K562 (cell line): Measurements from ENCODE around the gene ABHD3. TPM values are rescaled to one million over a fixed set of nuclear protein-coding genes. Genes with fewer than 3 reads are reported as not detected.

ENCODE experiments used
- ATAC-seq: fragments of 200-7000 bp; cut with Tn5 transposase; 3 replicates; pipeline ENCODE4 v1.9.1; 2020; ENCODE audit warnings: moderate library complexity
- BruUV-seq: library from RNA; stranded (reverse); fragments of 400-500 nt; replicated peaks from 2 replicates; lab custom pipeline; 2021; lab: Mats Ljungman, UMichigan
- CTCF ChIA-PET: fragments of 300-600 bp; formaldehyde crosslinking; extraction: SDS; loops from one replicate; lab custom pipeline; 2021; ENCODE audit warnings: low intra/inter-chr PET ratio; lab: Yijun Ruan, JAX
- POLR2A ChIA-PET: fragments of 300-600, 350-650 bp; sonication (Branson Sonifier 250); formaldehyde crosslinking; extraction: SDS; loops from one replicate; lab custom pipeline; 2021; ENCODE audit warnings: antibody characterized with exemption, inconsistent platforms; lab: Yijun Ruan, JAX
- DNase-seq, 4 experiments: peaks; one replicate each; pipeline versions ENCODE4 v3.0.0 to v3.0.0-alpha.2; 2011 to 2018; ENCODE audit warnings: low spot score in 3 of 4, mixed read lengths in 3 of 4; ENCODE audit errors: extremely low read depth in 1 of 4
- FAIRE-seq: peaks from 2 replicates; lab custom pipeline; 2011; peaks lifted over from hg19 to GRCh38; lab: Jason Lieb, UNC
- H2AFZ ChIP-seq: 2 replicates; pipeline ENCODE4 v1.6.0; 2011; ENCODE audit warnings: low read depth, low read length, control low read depth, inconsistent platforms
- H3K27ac ChIP-seq: fragments of 200-600 bp; 3 replicates; pipeline ENCODE4 v1.8.0; 2011; ENCODE audit warnings: low read depth, mild to moderate bottlenecking, control low read depth, inconsistent platforms, low read length, moderate library complexity, mixed read lengths; ENCODE audit errors: extremely low read depth
- H3K27me3 ChIP-seq, 2 experiments: fragments of 300-600 bp in 1 of 2; 2 replicates in 1 of 2; 3 replicates in 1 of 2; pipeline versions ENCODE4 v1.6.0 to v1.8.0; 2011; ENCODE audit warnings: inconsistent platforms in 2 of 2, low read length in 2 of 2, mild to moderate bottlenecking in 1 of 2, mixed read lengths in 1 of 2, moderate library complexity in 1 of 2; ENCODE audit not compliant: control insufficient read depth in 2 of 2, insufficient read depth in 2 of 2
- H3K36me3 ChIP-seq: fragments of 300-600 bp; 3 replicates; pipeline ENCODE4 v1.8.0; 2011; ENCODE audit warnings: mild to moderate bottlenecking, low read length, inconsistent platforms; ENCODE audit not compliant: control insufficient read depth, insufficient read depth
- H3K4me1 ChIP-seq, 2 experiments: fragments of 200-600 bp in 1 of 2; replicated peaks in 1 of 2; 2 replicates in 1 of 2; 3 replicates in 1 of 2; pipeline versions ENCODE4 v1.5.1 to v1.8.0; 2011; ENCODE audit warnings: inconsistent platforms in 2 of 2, low read length in 2 of 2, mild to moderate bottlenecking in 1 of 2, mixed read lengths in 1 of 2, moderate library complexity in 1 of 2; ENCODE audit not compliant: control insufficient read depth in 2 of 2, insufficient read depth in 2 of 2
- H3K4me2 ChIP-seq: 2 replicates; pipeline ENCODE4 v1.6.1; 2011; ENCODE audit warnings: low read length, control low read depth, inconsistent platforms, mixed read lengths; ENCODE audit not compliant: insufficient read depth
- H3K4me3 ChIP-seq: fragments of 200-600 bp; sonication (generic), shearing (Covaris generic); 2 replicates; pipeline ENCODE4 v1.5.1; 2016; ENCODE audit warnings: control low read depth, inconsistent platforms
- H3K79me2 ChIP-seq: fragments of 200-600 bp; 3 replicates; pipeline ENCODE4 v1.8.0; 2011; ENCODE audit warnings: low read length, inconsistent platforms; ENCODE audit not compliant: control insufficient read depth, insufficient read depth
- H3K9ac ChIP-seq, 2 experiments: 2 replicates each; pipeline versions ENCODE4 v1.6.0 to v1.6.1; 2011; ENCODE audit warnings: low read depth in 2 of 2, low read length in 2 of 2, control low read depth in 1 of 2, inconsistent platforms in 1 of 2, mild to moderate bottlenecking in 1 of 2, mixed read lengths in 1 of 2; ENCODE audit not compliant: insufficient read depth in 1 of 2
- H3K9me1 ChIP-seq: one replicate; pipeline ENCODE4 v1.6.0; 2011; ENCODE audit warnings: inconsistent platforms, mild to moderate bottlenecking, low read length, moderate library complexity; ENCODE audit not compliant: control insufficient read depth, insufficient read depth
- H3K9me3 ChIP-seq: replicated peaks from 2 replicates; pipeline ENCODE4 v1.5.1; 2011; ENCODE audit warnings: low read depth, low read length, inconsistent platforms; ENCODE audit not compliant: control insufficient read depth, insufficient read depth
- H4K20me1 ChIP-seq: replicated peaks from 2 replicates; pipeline ENCODE4 v1.6.1; 2011; ENCODE audit warnings: low read length, inconsistent platforms, mixed read lengths; ENCODE audit not compliant: control insufficient read depth, insufficient read depth
- FOXA3 ChIP-seq, 2 experiments: fragments of 450-650 bp in 1 of 2; sonication (generic) in 1 of 2; formaldehyde crosslinking; IDR thresholded peaks in 1 of 2; conservative IDR thresholded peaks in 1 of 2; 2 replicates each; pipeline versions ENCODE4 v1.4.0 to v1.8.0; 2020 to 2022; ENCODE audit warnings: mild to moderate bottlenecking in 2 of 2, missing genetic modification reagents in 1 of 2
- GTF2F1 ChIP-seq: IDR thresholded peaks from 2 replicates; pipeline ENCODE4 v1.6.1; 2011; ENCODE audit warnings: low read depth, low read length, improper control_type of control experiment
- HMGN3 ChIP-seq: IDR thresholded peaks from 2 replicates; pipeline ENCODE4 v1.6.1; 2011; ENCODE audit warnings: borderline replicate concordance, low read depth, mild to moderate bottlenecking, mixed read lengths, low read length; ENCODE audit not compliant: insufficient read length; ENCODE audit errors: extremely low read depth
- JUNB ChIP-seq: fragments of 450-650 bp; formaldehyde crosslinking; conservative IDR thresholded peaks from 2 replicates; pipeline ENCODE4 v1.4.0; 2020; ENCODE audit warnings: mild to moderate bottlenecking
- L3MBTL2 ChIP-seq: fragments of 450-650 bp; IDR thresholded peaks from 2 replicates; pipeline ENCODE4 v1.6.1; 2016; ENCODE audit warnings: mild to moderate bottlenecking, moderate library complexity
- LCOR ChIP-seq: sonication (generic); formaldehyde crosslinking; IDR thresholded peaks from 2 replicates; pipeline ENCODE4 v1.8.0; 2022; ENCODE audit warnings: mild to moderate bottlenecking, missing genetic modification reagents
- MYNN ChIP-seq, 2 experiments: sonication (generic); formaldehyde crosslinking in 1 of 2; IDR thresholded peaks; 2 replicates each; pipeline versions ENCODE4 v1.5.0 to v1.6.1; 2016 to 2020; ENCODE audit warnings: antibody characterized with exemption in 1 of 2, missing genetic modification reagents in 1 of 2
- POLR2H ChIP-seq: IDR thresholded peaks from 2 replicates; pipeline ENCODE4 v1.6.1; 2016; ENCODE audit warnings: missing genetic modification characterization, low read depth, mild to moderate bottlenecking, control low read depth, missing compliant biosample characterization, moderate library complexity
- SIN3A ChIP-seq, 2 experiments: fragments of 150-350 bp in 1 of 2; IDR thresholded peaks; 2 replicates each; pipeline ENCODE4 v1.6.1; 2011 to 2016; ENCODE audit warnings: borderline replicate concordance in 2 of 2, low read depth in 2 of 2, low read length in 2 of 2, mild to moderate bottlenecking in 2 of 2, moderate library complexity in 2 of 2; ENCODE audit not compliant: control insufficient read depth in 1 of 2
- SMARCC2 ChIP-seq: fragments of 450-650 bp; IDR thresholded peaks from 2 replicates; pipeline ENCODE4 v1.6.1; 2017; ENCODE audit warnings: antibody characterized with exemption, moderate library complexity, mild to moderate bottlenecking, low read depth
- SRF ChIP-seq, 2 experiments: fragments of 250-450, 450-650 bp in 1 of 2; sonication (Bioruptor Pico) in 1 of 2; sonication (generic) in 1 of 2; formaldehyde crosslinking; IDR thresholded peaks; 2 replicates each; pipeline versions ENCODE4 v1.5.0 to v1.5.1; 2020 to 2022; ENCODE audit warnings: mild to moderate bottlenecking in 1 of 2, missing genetic modification reagents in 1 of 2
- TAF15 ChIP-seq: fragments of 200-400 bp; formaldehyde crosslinking; IDR thresholded peaks from 2 replicates; pipeline ENCODE4 v1.6.1; 2017; ENCODE audit warnings: mild to moderate bottlenecking, low read depth, low read length, moderate library complexity
- TCF3 ChIP-seq: sonication (generic); formaldehyde crosslinking; IDR thresholded peaks from 2 replicates; pipeline ENCODE4 v1.4.0; 2020; ENCODE audit warnings: mild to moderate bottlenecking, missing genetic modification reagents
- ZC3H8 ChIP-seq: fragments of 450-650 bp; IDR thresholded peaks from 2 replicates; pipeline ENCODE4 v1.6.1; 2017
- ZNF263 ChIP-seq: sonication (generic); formaldehyde crosslinking; IDR thresholded peaks from 2 replicates; pipeline ENCODE4 v1.8.0; 2022; ENCODE audit warnings: mild to moderate bottlenecking, missing genetic modification reagents, borderline replicate concordance
- ZNF431 ChIP-seq: sonication (generic); formaldehyde crosslinking; IDR thresholded peaks from 2 replicates; pipeline ENCODE4 v1.8.0; 2022; ENCODE audit warnings: mild to moderate bottlenecking, missing genetic modification reagents
- ZNF644 ChIP-seq: fragments of 200-800 bp; sonication (Bioruptor generic); IDR thresholded peaks from 2 replicates; pipeline ENCODE4 v1.6.1; 2016; ENCODE audit warnings: low read depth, missing genetic modification characterization, missing compliant biosample characterization
- ZNF79 ChIP-seq: fragments of 250-450 bp; sonication (Bioruptor Pico); IDR thresholded peaks from 2 replicates; pipeline ENCODE4 v1.4.0; 2020; ENCODE audit warnings: low read depth, mild to moderate bottlenecking, moderate library complexity
- WGBS: fragments of 100-300 bp; shearing (Covaris generic); methylation state at CpG from one replicate; pipeline ENCODE4 v1.1.6; 2016; ENCODE audit warnings: low coverage, mixed read lengths; ENCODE audit not compliant: insufficient coverage; ENCODE audit errors: missing lambda C conversion rate; 5-methylcytosine and 5-hydroxymethylcytosine counted together
- in situ Hi-C: fragments of 300-500 bp; cut with MboI; formaldehyde crosslinking; loops from 4 replicates; pipeline ENCODE4 v1.15.0; 2018; ENCODE audit warnings: inconsistent platforms, mixed read lengths
- intact Hi-C: fragments of 100-400 bp; cut with micrococcal nuclease; formaldehyde crosslinking; loops from 2 replicates; pipeline ENCODE4 v1.14.2; 2022
- polyA plus RNA-seq, 8 experiments: library from polyadenylated mRNA; depleted of rRNA in 4 of 8; stranded (reverse) in 5 of 8; unstranded in 3 of 8; fragments of >200 nt; fragmentation: Nextera tagmentation in 2 of 8; fragmentation: Illumina TruSeq in 1 of 8; extraction: Ambion mirVana in 2 of 8; extraction: Trizol in 1 of 8; gene quantifications; 2 replicates each; pipeline versions ENCODE4 v1.2.1 to v1.2.3, GENCODE V29; 2011 to 2014; ENCODE audit warnings: inconsistent platforms in 1 of 8, missing spikeins in 1 of 8
- total RNA-seq, 7 experiments: library from RNA; depleted of rRNA in 6 of 7; stranded (reverse); fragments of >200 nt in 6 of 7; fragmentation: Illumina TruSeq in 2 of 7; extraction: Trizol in 2 of 7; gene quantifications; 2 replicates each; pipeline versions ENCODE4 v1.2.1 to v1.2.3, GENCODE V29; 2011 to 2021; ENCODE audit warnings: low replicate concordance in 1 of 7
- TF ChIP-seq, protein P1 (sequence below), 2 experiments: fragments of 450-650 bp; conservative IDR thresholded peaks; 2 replicates each; pipeline ENCODE4 v1.6.1; 2017; ENCODE audit warnings: mild to moderate bottlenecking in 2 of 2, moderate library complexity in 2 of 2

The ABHD3 gene
- total and polyA plus RNA-seq, 9 of the 15 experiments (the other 6 are each of a cell fraction or from before 2014, with no cell fraction given) = 6.3 to 38.8 (median 19.4) TPM

DNA sequence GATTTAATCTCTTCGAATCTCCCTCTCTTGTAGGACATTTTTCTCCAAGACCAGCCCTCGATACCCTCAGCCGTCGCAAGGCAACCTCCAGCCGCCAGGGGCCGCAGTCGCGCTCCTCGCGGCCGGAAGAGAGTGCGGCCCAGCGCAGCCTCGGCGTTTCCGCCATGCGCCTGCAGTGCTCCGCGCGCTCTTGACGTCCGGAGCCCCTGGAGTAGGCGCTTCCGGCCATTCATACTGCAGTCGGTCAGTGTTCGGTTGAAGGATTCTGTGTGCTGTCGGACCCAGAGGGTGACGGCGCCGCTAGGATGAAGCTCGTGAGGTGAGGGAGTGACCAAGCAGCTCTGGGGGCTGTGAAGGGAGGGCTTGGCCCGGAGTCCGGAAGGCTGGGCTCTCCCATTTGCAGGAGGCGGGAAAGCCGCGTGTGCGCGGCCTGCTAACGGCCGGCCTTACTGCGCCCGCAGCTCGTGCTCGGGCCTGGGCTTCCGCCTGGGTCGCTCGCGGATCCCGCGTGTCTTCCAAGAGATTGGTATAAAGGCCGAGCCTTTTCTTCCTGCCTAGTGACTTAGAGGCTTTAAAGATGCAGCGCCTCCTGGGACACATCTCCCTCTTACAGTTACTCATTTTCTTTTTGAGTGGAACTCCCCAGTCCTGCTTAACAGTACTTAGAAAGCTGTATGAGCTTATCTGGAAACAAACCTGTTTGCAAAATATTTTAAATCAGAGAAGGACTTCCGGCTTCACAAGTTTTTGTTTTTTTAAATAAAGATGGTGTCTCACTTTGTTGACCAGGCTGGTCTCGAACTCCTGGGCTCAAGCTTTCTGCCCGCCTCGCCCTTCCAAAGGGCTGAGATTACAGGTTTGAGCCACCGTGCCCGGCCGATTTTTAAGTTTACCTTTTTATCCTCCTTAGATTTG is 92.2 kb downstream of the ABHD3 start, which contains the start of gene SNRPD1:
SNRPD1 (plus strand) TSS at position 190 of the 915 bp plus-strand sequence; CDS start at position 306, 116 bp downstream.
- ChIA-PET CTCF (no interaction called here), POLR2A (interaction anchor here (1.0 to 2.5 kb wide), 9 partner anchors 10 to 156 kb away, joined by 3 to 31 read pairs (median 4); partner anchors contain the start of gene ESCO1)
- Histone ChIP-seq H3K9ac (peak within 1 kb of the TSS; percentile 95 to 100), H3K27ac (peak within 1 kb of the TSS; percentile 94), H3K4me2 (peak within 1 kb of the TSS; percentile 84), H3K9me3 (no peaks in the 10 kb centered on the region), H3K4me1 (peaks cover 7 to 10% of the 10 kb centered on the region in 2 experiments; a peak in 3 of 5 replicates), H4K20me1 (peaks cover 8% of the 10 kb centered on the region; the same call in 1 of the 2 replicates), H3K9me1 (no peaks in the 10 kb centered on the region), H3K4me3 (peak within 1 kb of the TSS; percentile 67), H3K27me3 (no peaks in the 10 kb centered on the region), H2AFZ (peak within 1 kb of the TSS; percentile 95), H3K79me2 (peaks cover 53% of the 10 kb centered on the region), H3K36me3 (peaks cover 32% of the 10 kb centered on the region)
- in situ Hi-C loops = no loop called here
- DNase-seq (peak; percentile 84 to 95 (median 90)), ATAC-seq (peak; percentile 98), FAIRE-seq (peak; percentile 88)
- under 1% methylated on average over 59 of the region's 59 CpGs for WGBS
- intact Hi-C loops = loop anchor here (5.0 to 10.0 kb wide), 3 partner anchors 90 to 242 kb away; partner anchors contain the start of genes ABHD3 and MIB1
- TSS peak; percentile 77 for BruUV-seq
- no peak for TF ChIP-seq ZNF431 (CRISPR knock-in tag)
- peak; percentile 68; the same call in 1 of the 2 replicates for TF ChIP-seq LCOR (CRISPR knock-in tag)
- TF ChIP-seq L3MBTL2 = peak; percentile 96
- TF ChIP-seq FOXA3 (CRISPR knock-in tag; conservative IDR thresholded peaks at IDR 0.05 in 1 of 2, IDR thresholded peaks at IDR 0.05 in 1 of 2) = no peak
- TF ChIP-seq ZNF644 (tag) = peak; percentile 26; the same call in 1 of the 2 replicates
- TF ChIP-seq SMARCC2 = no peak
- TF ChIP-seq TCF3 = peak; percentile 26
- TF ChIP-seq ZNF263 (CRISPR knock-in tag) = 0 out of 2 replicates have a peak, but pooled peaks have one; percentile 25
- peak; percentile 71 for TF ChIP-seq HMGN3
- no peak for TF ChIP-seq JUNB
- TF ChIP-seq, protein P1, sequence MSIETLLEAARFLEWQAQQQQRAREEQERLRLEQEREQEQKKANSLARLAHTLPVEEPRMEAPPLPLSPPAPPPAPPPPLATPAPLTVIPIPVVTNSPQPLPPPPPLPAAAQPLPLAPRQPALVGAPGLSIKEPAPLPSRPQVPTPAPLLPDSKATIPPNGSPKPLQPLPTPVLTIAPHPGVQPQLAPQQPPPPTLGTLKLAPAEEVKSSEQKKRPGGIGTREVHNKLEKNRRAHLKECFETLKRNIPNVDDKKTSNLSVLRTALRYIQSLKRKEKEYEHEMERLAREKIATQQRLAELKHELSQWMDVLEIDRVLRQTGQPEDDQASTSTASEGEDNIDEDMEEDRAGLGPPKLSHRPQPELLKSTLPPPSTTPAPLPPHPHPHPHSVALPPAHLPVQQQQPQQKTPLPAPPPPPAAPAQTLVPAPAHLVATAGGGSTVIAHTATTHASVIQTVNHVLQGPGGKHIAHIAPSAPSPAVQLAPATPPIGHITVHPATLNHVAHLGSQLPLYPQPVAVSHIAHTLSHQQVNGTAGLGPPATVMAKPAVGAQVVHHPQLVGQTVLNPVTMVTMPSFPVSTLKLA (conservative IDR thresholded peaks at IDR 0.05) = peak; percentile 95 to 98
- TF ChIP-seq ZNF79 = no peak
- 0 out of 2 replicates have a peak, but pooled peaks have one; percentile 16 for TF ChIP-seq MYNN (IDR thresholded peaks at IDR 0.05)
- no peak for TF ChIP-seq MYNN (CRISPR knock-in tag; IDR thresholded peaks at IDR 0.05)
- peak in 1 of 2 experiments; percentile 73; a peak in 1 of 4 replicates for TF ChIP-seq SIN3A (IDR thresholded peaks at IDR 0.05; ENCODE audit: borderline replicate concordance in 2 of 2, control insufficient read depth in 1 of 2, low read depth in 2 of 2, low read length in 2 of 2)
- no peak for TF ChIP-seq ZC3H8
- peak in 1 of 2 experiments; percentile 16; a peak in 1 of 4 replicates for TF ChIP-seq SRF (CRISPR knock-in tag; IDR thresholded peaks at IDR 0.05)
- peak; percentile 85 for TF ChIP-seq POLR2H (tag)
- TF ChIP-seq TAF15 = no peak
- TF ChIP-seq GTF2F1 = peak; percentile 57
